HEK293 (cell line): ENCODE data around the gene SESN1.

Source experiments
- CTCF ChIA-PET: fragments of 350-600 bp; formaldehyde crosslinking; extraction: SDS; loops from one replicate; lab custom pipeline; 2021; ENCODE audit warnings: antibody characterized with exemption; lab: Yijun Ruan, JAX
- POLR2A ChIA-PET: fragments of 300-600 bp; formaldehyde crosslinking; extraction: SDS; loops from one replicate; lab custom pipeline; 2020; ENCODE audit warnings: antibody characterized with exemption, inconsistent platforms; lab: Yijun Ruan, JAX
- H3K27ac ChIP-seq: fragments of 200-500 bp; sonication (Bioruptor generic); 2 replicates; pipeline ENCODE4 v1.5.1; 2014; ENCODE audit warnings: low read depth, low read length, control low read depth, inconsistent platforms; ENCODE audit errors: extremely low read depth
- H3K36me3 ChIP-seq, 2 experiments: fragments of 200-500 bp in 1 of 2; sonication (Bioruptor generic) in 1 of 2; 1 replicate in 1 of 2; 2 replicates in 1 of 2; pipeline ENCODE4 v1.5.1; 2014 to 2017; ENCODE audit warnings: inconsistent platforms in 2 of 2, low read length in 2 of 2; ENCODE audit not compliant: control insufficient read depth in 2 of 2, insufficient read depth in 1 of 2
- H3K4me1 ChIP-seq: fragments of 200-500 bp; sonication (Bioruptor generic); 2 replicates; pipeline ENCODE4 v1.5.1; 2014; ENCODE audit warnings: mild to moderate bottlenecking, low read length, inconsistent platforms; ENCODE audit not compliant: control insufficient read depth, insufficient read depth
- H3K4me3 ChIP-seq: 2 replicates; pipeline ENCODE4 v1.5.1; 2011; ENCODE audit warnings: low read depth, mild to moderate bottlenecking, control low read depth, low read length, moderate library complexity
- H3K9me3 ChIP-seq: fragments of 200-500 bp; sonication (Bioruptor generic); 2 replicates; pipeline ENCODE4 v1.5.1; 2014; ENCODE audit warnings: low read depth, low read length, inconsistent platforms; ENCODE audit not compliant: control insufficient read depth, insufficient read depth
- BCL11A ChIP-seq: fragments of 450-650 bp; formaldehyde crosslinking; IDR thresholded peaks from 2 replicates; pipeline ENCODE4 v1.5.1; 2016; ENCODE audit warnings: low read depth, missing biosample characterization, missing genetic modification characterization
- FEZF1 ChIP-seq: fragments of 450-650 bp; formaldehyde crosslinking; IDR thresholded peaks from 2 replicates; pipeline ENCODE4 v1.5.1; 2016; ENCODE audit warnings: missing biosample characterization, missing genetic modification characterization
- GLIS1 ChIP-seq: fragments of 450-650 bp; formaldehyde crosslinking; IDR thresholded peaks from 2 replicates; pipeline ENCODE4 v1.5.1; 2016; ENCODE audit warnings: missing biosample characterization, missing genetic modification characterization
- KLF10 ChIP-seq: fragments of 450-650 bp; IDR thresholded peaks from 2 replicates; pipeline ENCODE4 v1.5.1; 2018; ENCODE audit warnings: missing biosample characterization, mild to moderate bottlenecking, missing genetic modification characterization
- KLF17 ChIP-seq: fragments of 450-650 bp; formaldehyde crosslinking; IDR thresholded peaks from 2 replicates; pipeline ENCODE4 v1.5.1; 2016; ENCODE audit warnings: missing biosample characterization, missing genetic modification characterization
- PRDM1 ChIP-seq: fragments of 450-650 bp; formaldehyde crosslinking; IDR thresholded peaks from 2 replicates; pipeline ENCODE4; 2016; ENCODE audit warnings: missing biosample characterization, missing genetic modification characterization
- PRDM10 ChIP-seq: fragments of 450-650 bp; formaldehyde crosslinking; IDR thresholded peaks from 2 replicates; pipeline ENCODE4 v1.5.1; 2016; ENCODE audit warnings: missing biosample characterization, missing genetic modification characterization
- SCRT2 ChIP-seq: fragments of 450-650 bp; formaldehyde crosslinking; IDR thresholded peaks from 2 replicates; pipeline ENCODE4 v1.5.1; 2016; ENCODE audit warnings: missing biosample characterization, missing genetic modification characterization
- TRIM28 ChIP-seq: IDR thresholded peaks from 2 replicates; pipeline ENCODE4 v1.6.1; 2011; ENCODE audit warnings: low read length, control low read depth, borderline replicate concordance
- ZBTB17 ChIP-seq: fragments of 450-650 bp; formaldehyde crosslinking; IDR thresholded peaks from 2 replicates; pipeline ENCODE4 v1.5.1; 2016; ENCODE audit warnings: missing biosample characterization, missing genetic modification characterization
- ZFP69B ChIP-seq: fragments of 450-650 bp; formaldehyde crosslinking; IDR thresholded peaks from 2 replicates; pipeline ENCODE4 v1.5.1; 2016; ENCODE audit warnings: missing biosample characterization, missing genetic modification characterization
- ZNF133 ChIP-seq: fragments of 450-650 bp; formaldehyde crosslinking; IDR thresholded peaks from 2 replicates; pipeline ENCODE4 v1.5.1; 2016; ENCODE audit warnings: missing biosample characterization, missing genetic modification characterization
- ZNF155 ChIP-seq: fragments of 450-650 bp; formaldehyde crosslinking; IDR thresholded peaks from 2 replicates; pipeline ENCODE4 v1.5.1; 2016; ENCODE audit warnings: missing biosample characterization, missing genetic modification characterization
- ZNF2 ChIP-seq: fragments of 450-650 bp; formaldehyde crosslinking; IDR thresholded peaks from 2 replicates; pipeline ENCODE4 v1.5.1; 2016; ENCODE audit warnings: missing biosample characterization, missing genetic modification characterization
- ZNF274 ChIP-seq, 2 experiments: fragments of 200-500 bp in 1 of 2; fragments of 450-650 bp in 1 of 2; sonication (Bioruptor generic) in 1 of 2; formaldehyde crosslinking in 1 of 2; IDR thresholded peaks; 2 replicates each; pipeline versions ENCODE4 v1.5.1 to v1.6.1; 2014 to 2016; ENCODE audit warnings: borderline replicate concordance in 1 of 2, inconsistent platforms in 1 of 2, low read length in 1 of 2, missing biosample characterization in 1 of 2, missing genetic modification characterization in 1 of 2
- ZNF335 ChIP-seq: fragments of 450-650 bp; formaldehyde crosslinking; conservative IDR thresholded peaks from 2 replicates; pipeline ENCODE4 v1.5.1; 2016; ENCODE audit warnings: missing biosample characterization, missing genetic modification characterization
- ZNF350 ChIP-seq: fragments of 450-650 bp; formaldehyde crosslinking; IDR thresholded peaks from 2 replicates; pipeline ENCODE4 v1.5.0; 2017; ENCODE audit warnings: missing biosample characterization, mild to moderate bottlenecking, missing genetic modification characterization
- ZNF398 ChIP-seq: fragments of 450-650 bp; formaldehyde crosslinking; IDR thresholded peaks from 2 replicates; pipeline ENCODE4 v1.5.1; 2017; ENCODE audit warnings: missing biosample characterization, missing genetic modification characterization
- ZNF555 ChIP-seq: fragments of 450-650 bp; formaldehyde crosslinking; conservative IDR thresholded peaks from 2 replicates; pipeline ENCODE4 v1.5.1; 2017; ENCODE audit warnings: missing biosample characterization, mild to moderate bottlenecking, missing genetic modification characterization, inconsistent platforms
- ZNF580 ChIP-seq: fragments of 450-650 bp; formaldehyde crosslinking; IDR thresholded peaks from 2 replicates; pipeline ENCODE4 v1.5.1; 2016; ENCODE audit warnings: missing biosample characterization, missing genetic modification characterization
- ZNF600 ChIP-seq: fragments of 450-650 bp; formaldehyde crosslinking; IDR thresholded peaks from 2 replicates; pipeline ENCODE4 v1.5.1; 2016; ENCODE audit warnings: missing biosample characterization, missing genetic modification characterization
- ZNF610 ChIP-seq: fragments of 450-650 bp; formaldehyde crosslinking; IDR thresholded peaks from 2 replicates; pipeline ENCODE4 v1.5.1; 2016; ENCODE audit warnings: missing biosample characterization, missing genetic modification characterization, borderline replicate concordance
- ZNF639 ChIP-seq: fragments of 450-650 bp; formaldehyde crosslinking; IDR thresholded peaks from 2 replicates; pipeline ENCODE4 v1.5.1; 2016; ENCODE audit warnings: missing biosample characterization, missing genetic modification characterization
- ZNF654 ChIP-seq: fragments of 450-650 bp; formaldehyde crosslinking; IDR thresholded peaks from 2 replicates; pipeline ENCODE4 v1.5.1; 2016; ENCODE audit warnings: low read depth, missing biosample characterization, missing genetic modification characterization
- ZNF707 ChIP-seq: fragments of 450-650 bp; formaldehyde crosslinking; IDR thresholded peaks from 2 replicates; pipeline ENCODE4 v1.5.1; 2016; ENCODE audit warnings: missing biosample characterization, missing genetic modification characterization
- ZNF76 ChIP-seq: fragments of 450-650 bp; formaldehyde crosslinking; IDR thresholded peaks from 2 replicates; pipeline ENCODE4; 2016; ENCODE audit warnings: low read depth, missing biosample characterization, missing genetic modification characterization, borderline replicate concordance
- ZSCAN18 ChIP-seq: fragments of 450-650 bp; formaldehyde crosslinking; IDR thresholded peaks from 2 replicates; pipeline ENCODE4 v1.5.1; 2016; ENCODE audit warnings: missing biosample characterization, missing genetic modification characterization

SESN1 gene

GRCh38 chr6:108966855-108967755, 127.5 kb downstream of the SESN1 start:
- CTCF ChIA-PET: interaction anchor here (0.7 to 1.8 kb wide), 5 partner anchors 53 to 131 kb away, joined by 3 to 9 read pairs (median 3); no protein-coding TSS in a partner anchor
- peak overlapping the region; percentile 55 for H3K27ac ChIP-seq
- H3K4me1 ChIP-seq: peaks cover 12% of the 10 kb centered on the region
- no peaks in the 10 kb centered on the region for H3K36me3 ChIP-seq
- no peaks in the 10 kb centered on the region for H3K9me3 ChIP-seq
- POLR2A ChIA-PET: interaction anchor here (0.6 to 1.5 kb wide), 6 partner anchors 21 to 419 kb away, joined by 3 to 4 read pairs (median 3); partner anchors contain the start of gene CD164
- no peak overlapping the region for H3K4me3 ChIP-seq
- no peak for TF ChIP-seq ZSCAN18
- TF ChIP-seq SCRT2 (tag by site-specific recombination): peak; percentile 80
- no peak for TF ChIP-seq ZNF654
- no peak for TF ChIP-seq ZNF155 (tag by site-specific recombination)
- no peak for TF ChIP-seq ZNF76 (tag by site-specific recombination)
- TF ChIP-seq BCL11A (tag by site-specific recombination): no peak
- TF ChIP-seq ZNF398: no peak
- TF ChIP-seq FEZF1 (tag by site-specific recombination): no peak
- peak; percentile 52; the same call in 1 of the 2 replicates for TF ChIP-seq PRDM1 (tag by site-specific recombination)
- no peak for TF ChIP-seq KLF17 (tag by site-specific recombination)
- no peak for TF ChIP-seq ZFP69B
- TF ChIP-seq ZBTB17: peak; percentile 65
- no peak for TF ChIP-seq ZNF555 (tag by site-specific recombination)
- TF ChIP-seq ZNF350 (tag by site-specific recombination): no peak
- TF ChIP-seq ZNF580 (tag by site-specific recombination): no peak
- peak; percentile 66; the same call in 1 of the 2 replicates for TF ChIP-seq ZNF600 (tag by site-specific recombination)
- 0 out of 2 replicates have a peak, but pooled peaks have one; percentile 47 for TF ChIP-seq GLIS1 (tag by site-specific recombination)
- TF ChIP-seq KLF10 (tag by site-specific recombination): no peak
- TF ChIP-seq ZNF707: no peak
- TF ChIP-seq TRIM28: peak; percentile 83; the same call in 1 of the 2 replicates
- no peak for TF ChIP-seq ZNF639 (tag by site-specific recombination)
- TF ChIP-seq PRDM10 (tag by site-specific recombination): peak; percentile 86
- TF ChIP-seq ZNF2: no peak
- no peak for TF ChIP-seq ZNF133
- no peak for TF ChIP-seq ZNF274 (IDR thresholded peaks at IDR 0.05; ENCODE audit: low read length)
- no peak for TF ChIP-seq ZNF274 (tag by site-specific recombination; IDR thresholded peaks at IDR 0.05; ENCODE audit: borderline replicate concordance)
- peak; percentile 91 for TF ChIP-seq ZNF335 (tag by site-specific recombination)
- TF ChIP-seq ZNF610 (tag by site-specific recombination): no peak
